Glomerular visceral epithelial cell (primary cell): ENCODE measurements around the gene NSMCE3.

Experiments used
- DNase-seq: peaks from one replicate; pipeline ENCODE4 v3.0.0-alpha.2; 2016; ENCODE audit errors: extremely low spot score

Gene NSMCE3

GRCh38 chr15:29269485-29270168 lies at the start of gene NSMCE3:
Gene NSMCE3, minus strand, starts transcription at chr15:29269822. Its CDS starts 117 bp downstream, at chr15:29269705.
- peak; percentile 83 for DNase-seq

GRCh38 chr15:29316422-29316821 lies 46.8 kb upstream of the NSMCE3 start:
- no peak for DNase-seq

- peak; percentile 42 for DNase-seq
Measured at GRCh38 chr15:29312387-29312786, 42.8 kb upstream of the NSMCE3 start.

- no peak for DNase-seq
Measured at GRCh38 chr15:29311696-29312095, 42.1 kb upstream of the NSMCE3 start.

- no peak for DNase-seq
Measured at GRCh38 chr15:29309139-29309538, 39.5 kb upstream of the NSMCE3 start.

GRCh38 chr15:29308299-29308698 lies 38.7 kb upstream of the NSMCE3 start:
- no peak for DNase-seq

- DNase-seq, result no peak
Measured at GRCh38 chr15:29305556-29305955, 35.9 kb upstream of the NSMCE3 start.

- DNase-seq, result no peak
Measured at GRCh38 chr15:29302871-29303270, 33.2 kb upstream of the NSMCE3 start.

GRCh38 chr15:29299784-29300183 lies 30.2 kb upstream of the NSMCE3 start:
- no peak for DNase-seq

- DNase-seq, result no peak
Measured at GRCh38 chr15:29299331-29299730, 29.7 kb upstream of the NSMCE3 start.

GRCh38 chr15:29294732-29295325 lies 25.2 kb upstream of the NSMCE3 start:
- DNase-seq, result no peak

GRCh38 chr15:29291067-29291845 lies 21.6 kb upstream of the NSMCE3 start:
- no peak for DNase-seq

GRCh38 chr15:29289173-29289572 lies 19.6 kb upstream of the NSMCE3 start:
- no peak for DNase-seq

- DNase-seq, result no peak
Measured at GRCh38 chr15:29285386-29285785, 15.8 kb upstream of the NSMCE3 start.

GRCh38 chr15:29283381-29283780 lies 13.8 kb upstream of the NSMCE3 start:
- no peak for DNase-seq

GRCh38 chr15:29280514-29280913 lies 10.9 kb upstream of the NSMCE3 start:
- no peak for DNase-seq

GRCh38 chr15:29278436-29279105 lies 8.9 kb upstream of the NSMCE3 start:
- DNase-seq, result peak; percentile 80

GRCh38 chr15:29276366-29276765 lies 6.7 kb upstream of the NSMCE3 start:
- DNase-seq, result no peak

- DNase-seq, result no peak
Measured at GRCh38 chr15:29275855-29276254, 6.2 kb upstream of the NSMCE3 start.

- DNase-seq, result no peak
Measured at GRCh38 chr15:29274946-29275345, 5.3 kb upstream of the NSMCE3 start.

GRCh38 chr15:29272219-29272618 lies 2.6 kb upstream of the NSMCE3 start:
- no peak for DNase-seq

- DNase-seq, result no peak
Measured at GRCh38 chr15:29270976-29271375, 1.4 kb upstream of the NSMCE3 start.
